ENCODE data around the gene LDLRAP1.

The LDLRAP1 gene

DNA sequence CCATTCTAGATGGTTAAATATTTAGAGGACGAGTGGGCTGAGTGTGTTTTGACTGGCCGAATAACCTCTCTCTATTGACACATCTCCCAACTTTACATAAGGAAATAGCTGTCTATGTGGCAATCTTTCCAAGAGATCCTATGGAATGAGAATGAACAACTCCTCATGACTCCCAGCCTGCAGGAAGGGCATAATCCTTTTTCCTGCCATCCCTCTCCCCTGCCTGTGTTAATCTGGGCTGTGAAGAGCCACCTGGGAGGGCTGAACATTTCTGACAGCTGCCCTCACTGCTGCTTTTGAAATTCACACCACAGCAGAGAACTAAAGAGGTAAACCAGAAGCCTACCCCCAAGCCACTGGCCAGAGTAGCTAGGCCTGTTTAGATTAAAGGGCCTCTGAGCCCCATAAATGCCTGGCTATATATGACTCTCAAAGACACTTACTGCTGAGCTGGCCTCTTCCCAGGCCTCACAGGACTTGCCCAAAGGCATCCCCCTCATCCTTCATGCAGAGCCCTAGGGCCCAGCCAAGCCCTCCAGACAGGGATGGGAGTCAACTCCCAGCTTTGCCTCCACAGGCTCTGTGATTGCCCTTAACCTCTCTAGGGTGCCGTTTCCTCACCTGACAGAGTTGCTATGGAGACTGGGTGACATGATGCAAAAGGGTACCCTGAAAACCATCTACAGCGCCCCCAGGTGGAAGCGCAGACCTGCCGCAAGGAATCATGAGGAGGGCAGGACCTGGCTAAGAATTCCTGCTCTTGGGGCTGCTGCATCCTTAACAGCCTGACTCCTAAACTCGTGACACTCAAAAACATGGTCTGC, 42.0 kb upstream of the LDLRAP1 start:
- H3K4me3 ChIP-seq (ENCODE audit: low read length, poor library complexity, severe bottlenecking), result no peak overlapping the region
- H3K9ac ChIP-seq (ENCODE audit: low read depth, low read length, poor library complexity, severe bottlenecking), result no peak overlapping the region
- H3K36me3 ChIP-seq (ENCODE audit: insufficient read depth, low read length), result peaks cover 43% of the 10 kb centered on the region; the same call in 1 of the 2 replicates
- H3K4me1 ChIP-seq (ENCODE audit: insufficient read depth, low read length, poor library complexity, severe bottlenecking), result no peaks in the 10 kb centered on the region
- TF ChIP-seq EZH2phosphoT487 (IDR thresholded peaks at IDR 0.05; ENCODE audit: borderline replicate concordance), result no peak
- TF ChIP-seq, protein P1, sequence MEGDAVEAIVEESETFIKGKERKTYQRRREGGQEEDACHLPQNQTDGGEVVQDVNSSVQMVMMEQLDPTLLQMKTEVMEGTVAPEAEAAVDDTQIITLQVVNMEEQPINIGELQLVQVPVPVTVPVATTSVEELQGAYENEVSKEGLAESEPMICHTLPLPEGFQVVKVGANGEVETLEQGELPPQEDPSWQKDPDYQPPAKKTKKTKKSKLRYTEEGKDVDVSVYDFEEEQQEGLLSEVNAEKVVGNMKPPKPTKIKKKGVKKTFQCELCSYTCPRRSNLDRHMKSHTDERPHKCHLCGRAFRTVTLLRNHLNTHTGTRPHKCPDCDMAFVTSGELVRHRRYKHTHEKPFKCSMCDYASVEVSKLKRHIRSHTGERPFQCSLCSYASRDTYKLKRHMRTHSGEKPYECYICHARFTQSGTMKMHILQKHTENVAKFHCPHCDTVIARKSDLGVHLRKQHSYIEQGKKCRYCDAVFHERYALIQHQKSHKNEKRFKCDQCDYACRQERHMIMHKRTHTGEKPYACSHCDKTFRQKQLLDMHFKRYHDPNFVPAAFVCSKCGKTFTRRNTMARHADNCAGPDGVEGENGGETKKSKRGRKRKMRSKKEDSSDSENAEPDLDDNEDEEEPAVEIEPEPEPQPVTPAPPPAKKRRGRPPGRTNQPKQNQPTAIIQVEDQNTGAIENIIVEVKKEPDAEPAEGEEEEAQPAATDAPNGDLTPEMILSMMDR (conservative IDR thresholded peaks at IDR 0.05; ENCODE audit: low read length), result peak; percentile 49
- no peaks in the 10 kb centered on the region for H4K20me1 ChIP-seq (ENCODE audit: insufficient read depth, low read length, poor library complexity, severe bottlenecking)
- H3K9me3 ChIP-seq (ENCODE audit: insufficient read depth, low read depth, low read length), result no peaks in the 10 kb centered on the region
- no peak overlapping the region for H3K4me2 ChIP-seq (ENCODE audit: low read depth, low read length, poor library complexity, severe bottlenecking)
- H2AFZ ChIP-seq (ENCODE audit: low read length), result no peak overlapping the region
- H3K79me2 ChIP-seq (ENCODE audit: insufficient read depth, low read length), result no peaks in the 10 kb centered on the region
- H3F3A ChIP-seq (ENCODE audit: low read depth), result no peaks in the 10 kb centered on the region
- H3K27me3 ChIP-seq (ENCODE audit: insufficient read depth, low read length, poor library complexity, severe bottlenecking), result no peaks in the 10 kb centered on the region
- no peaks in the 10 kb centered on the region for H3K9me2 ChIP-seq (replicated peaks; ENCODE audit: low read depth, low read length)

DNA sequence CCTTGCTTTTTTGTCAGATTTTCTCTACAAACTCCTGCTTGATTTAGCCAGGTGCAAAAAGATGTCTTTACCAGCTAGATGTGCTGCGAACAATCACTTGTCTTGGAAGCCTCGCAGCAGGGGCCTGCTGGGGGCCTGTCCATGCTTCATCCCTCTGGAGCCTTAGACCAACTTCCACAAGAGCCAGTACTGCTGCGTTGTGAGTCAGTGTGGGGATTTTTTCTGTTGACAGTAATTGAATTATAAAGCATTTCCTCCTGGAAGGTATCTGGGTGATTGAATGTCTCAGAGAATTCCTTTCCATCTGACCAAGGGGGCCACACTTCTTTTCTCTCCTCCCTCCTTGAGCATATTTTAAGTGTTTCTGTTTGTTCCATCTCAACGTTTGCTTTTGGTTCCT, 40.4 kb upstream of the LDLRAP1 start:
- Histone ChIP-seq H3K9me2 (replicated peaks; ENCODE audit: low read depth, low read length) (no peaks in the 10 kb centered on the region), H3K36me3 (ENCODE audit: insufficient read depth, low read length) (peaks cover 31% of the 10 kb centered on the region; the same call in 1 of the 2 replicates), H3K4me3 (ENCODE audit: low read length, poor library complexity, severe bottlenecking) (no peak overlapping the region), H3F3A (ENCODE audit: low read depth) (no peaks in the 10 kb centered on the region), H3K79me2 (ENCODE audit: insufficient read depth, low read length) (no peaks in the 10 kb centered on the region), H2AFZ (ENCODE audit: low read length) (no peak overlapping the region), H3K9ac (ENCODE audit: low read depth, low read length, poor library complexity, severe bottlenecking) (no peak overlapping the region), H3K9me3 (ENCODE audit: insufficient read depth, low read depth, low read length) (no peaks in the 10 kb centered on the region), H4K20me1 (ENCODE audit: insufficient read depth, low read length, poor library complexity, severe bottlenecking) (no peaks in the 10 kb centered on the region), H3K4me2 (ENCODE audit: low read depth, low read length, poor library complexity, severe bottlenecking) (no peak overlapping the region), H3K4me1 (ENCODE audit: insufficient read depth, low read length, poor library complexity, severe bottlenecking) (no peaks in the 10 kb centered on the region), H3K27me3 (ENCODE audit: insufficient read depth, low read length, poor library complexity, severe bottlenecking) (no peaks in the 10 kb centered on the region)
- no peak for TF ChIP-seq EZH2phosphoT487 (IDR thresholded peaks at IDR 0.05; ENCODE audit: borderline replicate concordance)
- TF ChIP-seq, protein P1 (conservative IDR thresholded peaks at IDR 0.05; ENCODE audit: low read length), result no peak

DNA sequence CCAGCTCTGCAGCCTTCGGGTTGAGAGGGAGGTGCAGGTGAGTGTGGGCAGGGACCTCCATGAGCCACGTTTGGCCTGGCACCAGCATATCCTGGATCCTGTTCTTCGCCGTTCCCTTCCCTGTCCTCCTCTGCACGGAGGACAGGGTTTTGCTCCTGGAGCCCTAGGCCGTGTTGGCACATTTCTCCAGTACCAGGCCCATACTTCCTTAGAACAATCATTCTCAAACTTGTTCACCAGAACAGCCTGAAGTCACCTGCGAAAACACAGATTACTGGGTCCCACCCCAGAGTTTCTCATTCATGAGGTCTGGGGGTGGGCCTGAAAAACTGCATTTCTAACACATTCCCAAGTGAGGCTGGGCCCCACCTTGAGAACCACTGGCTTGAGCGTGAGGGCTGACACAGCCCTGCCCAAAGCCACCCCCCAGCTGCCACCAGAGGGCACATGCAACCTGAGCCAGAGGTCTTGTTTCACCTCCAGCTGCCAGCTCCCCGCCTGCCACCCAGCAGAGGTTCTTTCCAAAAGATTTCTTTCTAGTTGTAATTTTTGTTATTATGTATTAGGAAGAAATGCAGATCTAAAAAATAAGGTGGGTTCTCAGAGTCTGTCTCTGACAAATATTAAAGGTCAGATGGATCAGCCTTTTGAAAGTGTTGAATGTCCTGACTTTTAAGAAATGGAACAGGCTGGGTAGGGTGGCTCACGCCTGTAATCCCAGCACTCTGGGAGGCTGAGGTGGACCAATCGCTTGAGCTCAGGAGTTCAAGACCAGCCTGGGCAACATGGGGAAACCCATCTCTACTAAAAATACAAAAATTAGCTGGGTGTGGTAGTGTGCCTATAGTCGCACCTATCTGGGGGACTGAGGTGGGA, 39.6 kb upstream of the LDLRAP1 start:
- H3K4me2 ChIP-seq (ENCODE audit: low read depth, low read length, poor library complexity, severe bottlenecking), result no peak overlapping the region
- TF ChIP-seq EZH2phosphoT487 (IDR thresholded peaks at IDR 0.05; ENCODE audit: borderline replicate concordance), result no peak
- TF ChIP-seq, protein P1 (conservative IDR thresholded peaks at IDR 0.05; ENCODE audit: low read length), result peak; percentile 63

More for the DNA sequence above, 39.6 kb upstream of the LDLRAP1 start:
- H3K9me3 ChIP-seq (ENCODE audit: insufficient read depth, low read depth, low read length), result no peaks in the 10 kb centered on the region
- H3K27me3 ChIP-seq (ENCODE audit: insufficient read depth, low read length, poor library complexity, severe bottlenecking), result no peaks in the 10 kb centered on the region
- no peaks in the 10 kb centered on the region for H3F3A ChIP-seq (ENCODE audit: low read depth)
- no peak overlapping the region for H3K9ac ChIP-seq (ENCODE audit: low read depth, low read length, poor library complexity, severe bottlenecking)
- no peaks in the 10 kb centered on the region for H4K20me1 ChIP-seq (ENCODE audit: insufficient read depth, low read length, poor library complexity, severe bottlenecking)
- H3K36me3 ChIP-seq (ENCODE audit: insufficient read depth, low read length), result peaks cover 23% of the 10 kb centered on the region; the same call in 1 of the 2 replicates
- H3K4me3 ChIP-seq (ENCODE audit: low read length, poor library complexity, severe bottlenecking), result no peak overlapping the region
- no peak overlapping the region for H2AFZ ChIP-seq (ENCODE audit: low read length)
- no peaks in the 10 kb centered on the region for H3K79me2 ChIP-seq (ENCODE audit: insufficient read depth, low read length)
- H3K4me1 ChIP-seq (ENCODE audit: insufficient read depth, low read length, poor library complexity, severe bottlenecking), result no peaks in the 10 kb centered on the region
- H3K9me2 ChIP-seq (replicated peaks; ENCODE audit: low read depth, low read length), result no peaks in the 10 kb centered on the region
